IPS-18a (cell line): ENCODE data around the gene DUOXA1.
A peak's percentile ranks its signal among the peaks of the same experiment; 100 is the strongest.

Experiments used
- H3K27ac ChIP-seq: one replicate; pipeline ENCODE4 v1.5.1; 2013; ENCODE audit warnings: low read length
- H3K27me3 ChIP-seq: one replicate; pipeline ENCODE4 v1.6.1; 2013; ENCODE audit warnings: mild to moderate bottlenecking, low read length; ENCODE audit not compliant: control insufficient read depth, insufficient read depth
- H3K36me3 ChIP-seq: one replicate; pipeline ENCODE4 v1.6.1; 2013; ENCODE audit warnings: low read depth, low read length; ENCODE audit not compliant: control insufficient read depth
- H3K4me1 ChIP-seq: one replicate; pipeline ENCODE4 v1.6.1; 2013; ENCODE audit warnings: low read depth, low read length; ENCODE audit not compliant: control insufficient read depth
- H3K4me3 ChIP-seq: one replicate; pipeline ENCODE4 v1.5.1; 2013; ENCODE audit warnings: low read length
- H3K9ac ChIP-seq: one replicate; pipeline ENCODE4 v1.6.1; 2013; ENCODE audit warnings: mild to moderate bottlenecking, low read length, moderate library complexity
- H3K9me3 ChIP-seq: one replicate; pipeline ENCODE4 v1.6.1; 2013; ENCODE audit warnings: low read depth, low read length; ENCODE audit not compliant: control insufficient read depth

Gene DUOXA1

DNA sequence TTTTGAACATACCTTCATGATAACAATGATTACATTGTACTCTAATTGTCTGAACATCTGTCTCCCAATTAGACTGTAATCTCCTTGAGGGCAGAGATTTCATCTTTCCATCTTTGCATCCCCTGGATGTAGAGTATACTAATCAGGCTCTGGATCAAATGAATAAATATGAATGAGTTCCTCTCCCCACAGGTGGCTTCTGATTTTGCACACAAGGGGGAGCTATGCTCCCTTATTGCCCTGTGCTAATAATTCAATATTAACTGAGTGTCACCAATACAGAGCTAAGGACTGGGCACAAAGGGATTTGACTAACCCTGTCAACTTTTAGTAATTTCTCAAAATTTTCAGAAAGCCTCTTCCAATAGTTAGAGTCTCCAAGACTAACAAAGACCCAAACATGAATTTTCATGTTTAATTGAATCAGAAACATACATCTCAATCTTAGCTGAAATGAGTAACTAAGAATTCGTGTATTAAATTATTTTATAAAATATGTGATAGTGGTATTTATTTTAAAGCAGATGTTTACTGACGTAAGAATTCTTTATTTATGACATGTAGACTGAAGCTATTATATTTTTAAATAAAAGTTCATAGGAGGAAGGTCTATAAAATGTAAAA, 3.0 kb downstream of the DUOXA1 start:
- Histone ChIP-seq H3K27ac (no peak overlapping the region), H3K36me3 (no peaks in the 10 kb centered on the region), H3K27me3 (peaks cover 91% of the 10 kb centered on the region), H3K9me3 (no peaks in the 10 kb centered on the region), H3K9ac (no peak overlapping the region), H3K4me3 (no peak overlapping the region), H3K4me1 (no peaks in the 10 kb centered on the region)

DNA sequence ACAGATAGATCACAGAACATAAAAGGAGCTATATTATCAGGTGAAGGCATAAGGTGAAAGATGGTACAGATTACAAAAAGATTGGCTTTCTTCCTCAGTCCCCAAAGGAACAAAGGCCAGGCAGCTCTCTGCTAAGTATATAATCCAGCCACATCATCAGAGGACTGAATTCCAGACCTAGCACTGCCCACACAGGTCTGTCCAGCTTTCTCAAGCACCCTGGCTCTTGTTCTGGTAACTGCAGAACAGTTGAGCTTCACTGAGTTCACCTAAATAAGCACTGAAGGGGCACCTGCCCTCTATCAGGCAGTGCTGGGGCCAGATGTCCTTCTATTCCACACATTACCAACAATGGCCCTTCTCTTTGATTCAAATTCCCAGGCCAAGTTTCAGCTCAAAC, 6.3 kb downstream of the DUOXA1 start:
- no peak overlapping the region for H3K4me3 ChIP-seq
- no peak overlapping the region for H3K9ac ChIP-seq
- H3K27ac ChIP-seq, result no peak overlapping the region
- H3K4me1 ChIP-seq, result no peaks in the 10 kb centered on the region
- H3K27me3 ChIP-seq, result peaks cover 82% of the 10 kb centered on the region
- H3K9me3 ChIP-seq, result no peaks in the 10 kb centered on the region
- no peaks in the 10 kb centered on the region for H3K36me3 ChIP-seq

DNA sequence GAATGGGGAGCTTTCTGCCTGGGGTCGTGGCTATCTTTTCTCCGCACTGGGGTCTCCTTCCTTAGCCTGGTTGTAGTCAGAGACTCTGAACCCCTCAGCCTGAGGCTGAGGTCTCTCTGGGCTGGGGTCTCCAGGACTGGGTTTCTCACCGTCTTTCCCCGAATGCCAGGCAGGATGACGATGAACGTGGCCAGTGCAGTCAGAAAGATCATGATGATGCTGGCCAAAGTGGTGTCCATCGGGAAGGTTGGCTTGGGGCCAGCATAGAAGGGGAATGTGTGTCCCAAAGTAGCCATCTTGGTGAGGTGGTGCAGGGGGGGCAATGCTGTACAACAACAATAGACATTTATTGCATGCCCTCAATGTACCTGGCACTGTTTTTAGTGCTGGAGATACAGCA, 7.0 kb downstream of the DUOXA1 start:
- H3K4me3 ChIP-seq, result no peak overlapping the region
- H3K4me1 ChIP-seq, result no peaks in the 10 kb centered on the region
- no peak overlapping the region for H3K27ac ChIP-seq
- H3K27me3 ChIP-seq, result peaks cover 82% of the 10 kb centered on the region
- no peak overlapping the region for H3K9ac ChIP-seq
- H3K36me3 ChIP-seq, result no peaks in the 10 kb centered on the region
- no peaks in the 10 kb centered on the region for H3K9me3 ChIP-seq

DNA sequence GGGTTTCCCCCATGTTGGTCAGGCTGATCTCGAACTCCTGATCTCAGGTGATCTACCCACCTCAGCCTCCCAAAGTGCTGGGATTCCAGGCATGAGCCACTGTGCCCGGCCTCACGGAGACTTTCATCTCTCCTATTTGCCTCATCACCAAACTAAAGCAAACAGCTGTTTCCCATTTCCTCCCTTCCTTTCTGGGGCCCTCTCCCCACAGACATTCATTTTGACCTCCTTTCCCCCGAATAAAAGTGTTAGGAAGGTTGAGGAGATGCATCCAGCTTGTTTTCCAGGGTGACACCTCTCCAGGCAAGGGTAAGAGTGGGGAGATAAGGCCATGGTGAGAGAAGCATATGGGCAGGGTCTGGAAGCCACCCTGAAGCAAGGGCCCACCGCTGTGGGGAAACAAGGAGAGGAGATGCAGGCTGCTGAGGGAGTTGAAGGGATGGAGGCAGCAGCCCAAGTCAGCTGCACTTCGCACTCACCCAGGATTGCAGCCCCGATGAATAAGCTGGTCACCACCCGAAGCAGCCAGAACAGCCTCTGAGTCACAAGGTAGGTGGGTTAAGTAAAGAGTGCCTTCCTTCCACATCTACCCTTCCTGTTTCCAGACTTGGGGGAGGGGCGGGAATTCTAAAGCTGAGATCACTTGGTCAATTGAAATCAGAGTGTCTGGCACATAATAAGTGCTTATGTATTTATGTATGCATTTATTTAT, 7.8 kb downstream of the DUOXA1 start:
- Histone ChIP-seq H3K27me3 (peaks cover 82% of the 10 kb centered on the region), H3K9ac (no peak overlapping the region), H3K27ac (no peak overlapping the region)

DNA sequence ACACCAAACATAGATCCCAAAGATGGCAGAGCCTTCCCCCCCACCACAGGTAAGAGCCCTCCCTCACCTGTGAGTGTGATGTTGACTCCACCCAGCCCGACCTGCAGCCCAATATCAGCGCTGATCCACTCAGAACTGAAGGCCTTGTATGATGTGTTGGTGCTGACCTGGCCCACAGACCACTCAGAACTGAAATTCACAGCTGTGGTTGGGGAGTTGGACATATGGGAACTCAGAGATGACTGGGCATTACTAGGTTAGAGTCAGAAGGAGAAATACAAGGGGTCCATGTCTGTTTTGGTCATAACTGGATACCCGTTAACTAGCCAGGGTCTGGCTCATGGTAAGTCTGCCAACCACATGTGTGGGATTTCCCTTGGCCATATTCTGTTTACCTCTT, 8.7 kb downstream of the DUOXA1 start:
- Histone ChIP-seq H3K4me1 (peaks cover 4% of the 10 kb centered on the region), H3K27ac (no peak overlapping the region), H3K36me3 (no peaks in the 10 kb centered on the region), H3K9me3 (no peaks in the 10 kb centered on the region), H3K4me3 (no peak overlapping the region), H3K27me3 (peaks cover 82% of the 10 kb centered on the region), H3K9ac (no peak overlapping the region)

More for the DNA sequence above, 7.8 kb downstream of the DUOXA1 start:
- H3K4me3 ChIP-seq, result no peak overlapping the region
- no peaks in the 10 kb centered on the region for H3K4me1 ChIP-seq
- no peaks in the 10 kb centered on the region for H3K9me3 ChIP-seq
- no peaks in the 10 kb centered on the region for H3K36me3 ChIP-seq

DNA sequence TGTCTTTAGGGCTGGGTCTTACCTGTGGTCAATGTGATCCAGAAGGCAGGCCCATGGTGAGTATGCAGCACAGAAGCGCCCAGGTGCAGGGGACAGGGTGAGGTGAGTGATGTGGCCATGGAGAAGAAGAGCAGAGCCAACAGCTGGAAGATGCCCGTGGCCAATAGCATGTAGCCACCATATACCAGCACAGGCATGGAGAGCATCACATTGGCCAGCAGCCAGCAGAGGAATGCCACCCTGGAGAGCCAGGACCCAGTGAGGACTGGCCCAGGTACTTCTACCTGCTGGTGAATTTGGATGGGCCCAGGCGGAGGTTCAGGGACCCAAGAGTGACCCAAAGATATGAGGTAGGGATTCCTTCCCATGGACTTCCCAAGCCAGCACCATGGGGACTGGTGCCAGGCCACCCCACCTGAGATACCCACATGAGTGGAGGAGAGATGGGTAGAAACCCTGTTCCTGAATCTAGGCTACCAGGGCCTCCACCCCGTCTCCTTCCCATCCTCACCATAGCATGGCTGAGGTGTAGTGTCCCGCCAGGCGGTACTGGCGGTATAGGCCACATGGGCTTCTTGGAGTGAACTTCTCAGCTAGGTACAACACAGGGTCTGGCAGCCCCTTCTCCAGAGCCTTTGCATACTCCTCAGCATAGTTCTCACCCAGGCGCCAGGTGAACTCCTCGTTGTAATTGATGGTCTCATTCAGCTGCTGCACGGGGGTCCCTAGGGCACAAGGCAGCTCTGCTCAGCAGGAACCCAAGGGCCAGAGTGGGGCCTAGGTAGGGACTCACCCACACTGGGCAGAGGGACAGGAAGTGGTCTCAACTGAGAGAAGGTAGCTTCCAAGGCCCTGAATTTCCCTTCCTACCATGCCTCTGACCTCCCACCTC, 9.4 kb downstream of the DUOXA1 start:
- no peaks in the 10 kb centered on the region for H3K36me3 ChIP-seq
- peaks cover 82% of the 10 kb centered on the region for H3K27me3 ChIP-seq
- no peak overlapping the region for H3K9ac ChIP-seq
- no peak overlapping the region for H3K27ac ChIP-seq
- H3K4me1 ChIP-seq, result peaks cover 4% of the 10 kb centered on the region
- H3K9me3 ChIP-seq, result no peaks in the 10 kb centered on the region
- no peak overlapping the region for H3K4me3 ChIP-seq

DNA sequence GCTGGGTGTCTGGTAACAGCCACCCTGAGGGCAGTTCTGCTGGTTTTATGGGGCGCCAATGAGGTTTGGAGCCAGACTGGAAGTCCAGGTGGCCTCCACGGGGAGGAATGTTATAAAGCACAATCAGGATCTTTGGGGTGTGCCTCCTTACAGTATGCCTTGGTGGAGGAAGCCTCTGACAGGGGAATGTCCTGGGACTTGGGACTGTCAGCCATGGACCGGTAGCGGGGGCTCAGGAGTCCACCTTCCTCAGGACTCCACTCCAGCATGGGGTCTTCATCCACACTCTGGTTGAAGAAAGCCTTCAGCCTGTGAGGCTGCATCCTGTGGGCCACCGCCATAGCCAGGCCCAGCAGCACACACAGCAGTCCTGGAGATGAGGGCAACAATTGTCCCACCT, 10.7 kb downstream of the DUOXA1 start:
- Histone ChIP-seq H3K4me1 (peaks cover 4% of the 10 kb centered on the region), H3K9ac (no peak overlapping the region), H3K27me3 (peaks cover 82% of the 10 kb centered on the region), H3K27ac (no peak overlapping the region), H3K9me3 (no peaks in the 10 kb centered on the region), H3K4me3 (no peak overlapping the region), H3K36me3 (no peaks in the 10 kb centered on the region)

DNA sequence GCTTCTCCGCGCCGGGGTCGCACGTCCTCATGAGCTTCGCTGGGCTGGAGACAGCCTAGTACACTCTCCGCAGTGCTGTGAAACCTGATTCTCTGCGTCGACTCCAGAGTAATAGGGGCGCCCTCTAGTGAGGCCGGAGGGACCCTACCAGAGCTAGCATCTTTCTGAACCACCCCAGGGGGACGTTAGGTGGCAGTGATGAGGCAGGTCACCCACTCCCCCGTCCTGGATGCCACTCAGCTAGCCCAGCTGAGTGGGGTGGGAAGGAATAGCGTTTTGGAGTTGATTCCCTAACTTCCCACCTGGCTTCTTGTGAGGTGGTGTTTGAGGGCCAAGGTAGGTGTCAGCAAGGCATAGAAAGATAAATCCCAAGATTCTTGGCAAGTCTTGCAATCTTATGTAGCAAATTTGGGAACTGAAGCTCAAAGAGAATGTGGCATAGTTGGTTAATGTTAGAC, 11.5 kb downstream of the DUOXA1 start:
- Histone ChIP-seq H3K9me3 (no peaks in the 10 kb centered on the region), H3K4me1 (peaks cover 11% of the 10 kb centered on the region), H3K36me3 (no peaks in the 10 kb centered on the region), H3K4me3 (peak overlapping the region; percentile 31), H3K27me3 (peaks cover 82% of the 10 kb centered on the region), H3K27ac (no peak overlapping the region), H3K9ac (no peak overlapping the region)

DNA sequence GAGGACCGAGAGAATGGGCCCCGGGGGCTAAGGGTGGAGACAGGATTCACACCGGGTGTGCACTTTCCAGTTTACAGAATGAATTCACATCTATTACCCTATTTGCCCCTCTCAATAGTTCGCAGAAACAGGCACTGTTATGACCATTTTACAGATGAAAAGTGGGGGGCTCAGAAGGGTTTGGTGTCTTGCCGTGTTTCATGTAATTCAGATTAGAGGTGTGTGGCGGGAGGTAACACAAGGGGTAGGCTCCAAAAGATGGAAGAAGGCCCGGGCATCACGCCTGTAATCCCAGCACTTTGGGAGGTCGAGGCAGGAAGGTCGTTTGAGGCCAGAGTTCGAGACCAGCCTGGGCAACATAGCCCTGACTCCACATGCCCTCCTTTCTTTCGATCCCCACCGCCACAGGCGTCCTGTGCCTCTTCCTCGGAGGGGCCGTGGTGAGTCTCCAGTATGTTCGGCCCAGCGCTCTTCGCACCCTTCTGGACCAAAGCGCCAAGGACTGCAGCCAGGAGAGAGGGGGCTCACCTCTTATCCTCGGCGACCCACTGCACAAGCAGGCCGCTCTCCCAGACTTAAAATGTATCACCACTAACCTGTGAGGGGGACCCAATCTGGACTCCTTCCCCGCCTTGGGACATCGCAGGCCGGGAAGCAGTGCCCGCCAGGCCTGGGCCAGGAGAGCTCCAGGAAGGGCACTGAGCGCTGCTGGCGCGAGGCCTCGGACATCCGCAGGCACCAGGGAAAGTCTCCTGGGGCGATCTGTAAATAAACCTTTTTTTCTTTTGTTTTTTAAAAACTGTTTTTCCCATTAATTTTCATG, 12.2 kb downstream of the DUOXA1 start:
- Histone ChIP-seq H3K36me3 (no peaks in the 10 kb centered on the region), H3K4me1 (peaks cover 11% of the 10 kb centered on the region), H3K27ac (no peak overlapping the region), H3K4me3 (peak overlapping the region; percentile 31), H3K27me3 (peaks cover 82% of the 10 kb centered on the region), H3K9ac (no peak overlapping the region), H3K9me3 (no peaks in the 10 kb centered on the region)

DNA sequence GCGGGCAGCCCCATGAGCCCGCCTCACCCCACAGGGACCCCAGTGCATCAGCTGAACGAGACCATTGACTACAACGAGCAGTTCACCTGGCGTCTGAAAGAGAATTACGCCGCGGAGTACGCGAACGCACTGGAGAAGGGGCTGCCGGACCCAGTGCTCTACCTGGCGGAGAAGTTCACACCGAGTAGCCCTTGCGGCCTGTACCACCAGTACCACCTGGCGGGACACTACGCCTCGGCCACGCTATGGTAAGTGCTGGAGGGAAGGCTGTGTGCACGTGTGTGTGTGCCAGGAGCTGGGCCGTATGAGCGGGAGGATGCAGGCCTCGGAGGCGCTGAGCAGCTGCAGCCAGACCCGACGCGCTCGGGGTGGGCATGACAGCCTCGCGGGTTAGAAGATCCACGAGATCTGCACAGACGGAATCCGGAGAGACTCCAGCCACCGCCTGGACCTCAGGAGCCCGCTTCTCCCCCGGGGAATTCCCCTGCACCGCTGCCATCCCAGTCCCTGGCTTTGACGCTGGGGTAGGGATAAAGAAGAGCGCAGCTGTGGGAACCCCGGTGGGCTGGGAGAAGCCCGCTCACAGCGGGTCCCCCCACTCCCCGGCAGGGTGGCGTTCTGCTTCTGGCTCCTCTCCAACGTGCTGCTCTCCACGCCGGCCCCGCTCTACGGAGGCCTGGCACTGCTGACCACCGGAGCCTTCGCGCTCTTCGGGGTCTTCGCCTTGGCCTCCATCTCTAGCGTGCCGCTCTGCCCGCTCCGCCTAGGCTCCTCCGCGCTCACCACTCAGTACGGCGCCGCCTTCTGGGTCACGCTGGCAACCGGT, 13.0 kb downstream of the DUOXA1 start:
- no peak overlapping the region for H3K4me3 ChIP-seq
- no peaks in the 10 kb centered on the region for H3K9me3 ChIP-seq
- H3K9ac ChIP-seq, result no peak overlapping the region
- peaks cover 11% of the 10 kb centered on the region for H3K4me1 ChIP-seq
- H3K27me3 ChIP-seq, result peaks cover 90% of the 10 kb centered on the region
- H3K27ac ChIP-seq, result no peak overlapping the region
- no peaks in the 10 kb centered on the region for H3K36me3 ChIP-seq
